HEK293 (cell line): ENCODE data around the gene PLD3.

Experiments
- BCL11A ChIP-seq: fragments of 450-650 bp; formaldehyde crosslinking; IDR thresholded peaks from 2 replicates; pipeline ENCODE4 v1.5.1; 2016; ENCODE audit warnings: low read depth, missing biosample characterization, missing genetic modification characterization
- GLI4 ChIP-seq: fragments of 450-650 bp; formaldehyde crosslinking; IDR thresholded peaks from 2 replicates; pipeline ENCODE4 v1.5.1; 2016; ENCODE audit warnings: missing biosample characterization, missing genetic modification characterization
- RBAK ChIP-seq: fragments of 450-650 bp; formaldehyde crosslinking; IDR thresholded peaks from 2 replicates; pipeline ENCODE4 v1.5.1; 2016; ENCODE audit warnings: missing biosample characterization, missing genetic modification characterization
- SCRT1 ChIP-seq: fragments of 450-650 bp; formaldehyde crosslinking; IDR thresholded peaks from 2 replicates; pipeline ENCODE4 v1.5.1; 2016; ENCODE audit warnings: missing biosample characterization, missing genetic modification characterization, borderline replicate concordance
- SP3 ChIP-seq: fragments of 450-650 bp; formaldehyde crosslinking; IDR thresholded peaks from 2 replicates; pipeline ENCODE4 v1.5.1; 2016; ENCODE audit warnings: missing biosample characterization, missing genetic modification characterization
- ZBTB20 ChIP-seq: fragments of 450-650 bp; formaldehyde crosslinking; IDR thresholded peaks from 2 replicates; pipeline ENCODE4 v1.5.1; 2016; ENCODE audit warnings: missing biosample characterization, missing genetic modification characterization
- ZNF169 ChIP-seq: fragments of 450-650 bp; formaldehyde crosslinking; IDR thresholded peaks from 2 replicates; pipeline ENCODE4 v1.5.1; 2016; ENCODE audit warnings: missing biosample characterization, missing genetic modification characterization
- ZNF202 ChIP-seq: fragments of 450-650 bp; formaldehyde crosslinking; IDR thresholded peaks from 2 replicates; pipeline ENCODE4 v1.5.1; 2016; ENCODE audit warnings: missing biosample characterization, missing genetic modification characterization, borderline replicate concordance
- ZNF514 ChIP-seq: fragments of 450-650 bp; formaldehyde crosslinking; IDR thresholded peaks from 2 replicates; pipeline ENCODE4 v1.5.1; 2016; ENCODE audit warnings: missing biosample characterization, missing genetic modification characterization
- ZNF560 ChIP-seq: fragments of 450-650 bp; formaldehyde crosslinking; IDR thresholded peaks from 2 replicates; pipeline ENCODE4 v1.5.1; 2017; ENCODE audit warnings: missing biosample characterization, missing genetic modification characterization, borderline replicate concordance
- ZNF571 ChIP-seq: fragments of 450-650 bp; formaldehyde crosslinking; IDR thresholded peaks from 2 replicates; pipeline ENCODE4 v1.5.0; 2017; ENCODE audit warnings: missing biosample characterization, missing genetic modification characterization
- ZNF670 ChIP-seq: fragments of 450-650 bp; formaldehyde crosslinking; IDR thresholded peaks from 2 replicates; pipeline ENCODE4 v1.5.1; 2016; ENCODE audit warnings: missing biosample characterization, missing genetic modification characterization, low read depth
- ZNF707 ChIP-seq: fragments of 450-650 bp; formaldehyde crosslinking; IDR thresholded peaks from 2 replicates; pipeline ENCODE4 v1.5.1; 2016; ENCODE audit warnings: missing biosample characterization, missing genetic modification characterization
- ZNF768 ChIP-seq: fragments of 450-650 bp; formaldehyde crosslinking; IDR thresholded peaks from 2 replicates; pipeline ENCODE4 v1.5.1; 2018; ENCODE audit warnings: missing biosample characterization, mild to moderate bottlenecking, missing genetic modification characterization
- ZNF785 ChIP-seq: fragments of 450-650 bp; formaldehyde crosslinking; IDR thresholded peaks from 2 replicates; pipeline ENCODE4 v1.5.1; 2016; ENCODE audit warnings: missing biosample characterization, missing genetic modification characterization
- ZSCAN16 ChIP-seq: fragments of 450-650 bp; formaldehyde crosslinking; IDR thresholded peaks from 2 replicates; pipeline ENCODE4 v1.5.1; 2016; ENCODE audit warnings: missing biosample characterization, missing genetic modification characterization
- TF ChIP-seq, protein P1 (sequence below): fragments of 450-650 bp; formaldehyde crosslinking; IDR thresholded peaks from 2 replicates; pipeline ENCODE4 v1.5.1; 2016; ENCODE audit warnings: missing biosample characterization, missing genetic modification characterization
- TF ChIP-seq, protein P2 (sequence below): fragments of 450-650 bp; formaldehyde crosslinking; IDR thresholded peaks from 2 replicates; pipeline ENCODE4 v1.5.1; 2016; ENCODE audit warnings: missing biosample characterization, missing genetic modification characterization
- TF ChIP-seq, protein P3 (sequence below): fragments of 450-650 bp; formaldehyde crosslinking; IDR thresholded peaks from 2 replicates; pipeline ENCODE4 v1.5.1; 2016; ENCODE audit warnings: missing biosample characterization, missing genetic modification characterization
- TF ChIP-seq, protein P4 (sequence below): fragments of 450-650 bp; formaldehyde crosslinking; IDR thresholded peaks from 2 replicates; pipeline ENCODE4 v1.5.1; 2017; ENCODE audit warnings: missing biosample characterization, missing genetic modification characterization

The PLD3 gene

DNA sequence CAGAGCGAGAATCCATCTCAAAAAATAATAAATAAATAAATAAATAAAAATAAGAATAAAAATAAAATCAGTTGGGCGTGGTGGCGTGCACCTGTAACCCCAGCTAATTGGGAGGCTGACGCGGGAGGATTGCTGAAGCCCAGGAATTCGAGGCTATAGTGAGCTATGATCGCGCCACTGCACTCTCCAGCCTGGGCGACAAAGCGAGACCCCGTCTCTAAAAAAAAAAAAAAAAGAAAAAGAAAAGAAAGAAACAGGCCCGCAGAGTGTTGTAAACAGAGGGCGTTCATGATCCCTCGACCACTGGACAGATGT lies 71.9 kb downstream of the PLD3 start (continued):
- TF ChIP-seq ZNF785 (tag by site-specific recombination) (0 out of 2 replicates have a peak, but pooled peaks have one; percentile 83), ZNF707 (tag by site-specific recombination) (no peak), ZNF202 (no peak), ZBTB20 (tag by site-specific recombination) (no peak), BCL11A (tag by site-specific recombination) (peak; percentile 96; the same call in 1 of the 2 replicates), ZNF670 (tag by site-specific recombination) (no peak), ZNF169 (no peak), SCRT1 (tag by site-specific recombination) (peak; percentile 65; the same call in 1 of the 2 replicates), ZSCAN16 (tag by site-specific recombination) (no peak), RBAK (tag by site-specific recombination) (peak; percentile 67; the same call in 1 of the 2 replicates), ZNF514 (tag by site-specific recombination) (no peak), ZNF571 (no peak), ZNF560 (tag by site-specific recombination) (0 out of 2 replicates have a peak, but pooled peaks have one; percentile 18), SP3 (tag by site-specific recombination) (no peak), GLI4 (no peak), ZNF768 (tag by site-specific recombination) (0 out of 2 replicates have a peak, but pooled peaks have one; percentile 8)
- TF ChIP-seq, protein P1, sequence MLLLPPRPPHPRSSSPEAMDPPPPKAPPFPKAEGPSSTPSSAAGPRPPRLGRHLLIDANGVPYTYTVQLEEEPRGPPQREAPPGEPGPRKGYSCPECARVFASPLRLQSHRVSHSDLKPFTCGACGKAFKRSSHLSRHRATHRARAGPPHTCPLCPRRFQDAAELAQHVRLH (tag by site-specific recombination): peak; percentile 88
- TF ChIP-seq, protein P2, sequence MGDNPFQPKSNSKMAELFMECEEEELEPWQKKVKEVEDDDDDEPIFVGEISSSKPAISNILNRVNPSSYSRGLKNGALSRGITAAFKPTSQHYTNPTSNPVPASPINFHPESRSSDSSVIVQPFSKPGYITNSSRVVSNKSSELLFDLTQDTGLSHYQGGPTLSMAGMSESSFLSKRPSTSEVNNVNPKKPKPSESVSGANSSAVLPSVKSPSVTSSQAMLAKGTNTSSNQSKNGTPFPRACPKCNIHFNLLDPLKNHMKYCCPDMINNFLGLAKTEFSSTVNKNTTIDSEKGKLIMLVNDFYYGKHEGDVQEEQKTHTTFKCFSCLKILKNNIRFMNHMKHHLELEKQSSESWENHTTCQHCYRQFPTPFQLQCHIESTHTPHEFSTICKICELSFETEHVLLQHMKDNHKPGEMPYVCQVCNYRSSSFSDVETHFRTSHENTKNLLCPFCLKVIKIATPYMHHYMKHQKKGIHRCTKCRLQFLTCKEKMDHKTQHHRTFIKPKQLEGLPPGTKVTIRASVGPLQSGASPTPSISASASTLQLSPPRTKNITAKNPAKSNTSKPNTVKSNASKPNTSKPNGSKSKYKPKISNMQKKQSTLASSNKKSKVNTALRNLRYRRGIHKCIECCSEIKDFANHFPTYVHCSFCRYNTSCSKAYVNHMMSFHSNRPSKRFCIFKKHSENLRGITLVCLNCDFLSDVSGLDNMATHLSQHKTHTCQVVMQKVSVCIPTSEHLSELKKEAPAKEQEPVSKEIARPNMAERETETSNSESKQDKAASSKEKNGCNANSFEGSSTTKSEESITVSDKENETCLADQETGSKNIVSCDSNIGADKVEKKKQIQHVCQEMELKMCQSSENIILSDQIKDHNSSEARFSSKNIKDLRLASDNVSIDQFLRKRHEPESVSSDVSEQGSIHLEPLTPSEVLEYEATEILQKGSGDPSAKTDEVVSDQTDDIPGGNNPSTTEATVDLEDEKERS (tag by site-specific recombination): peak; percentile 97
- TF ChIP-seq, protein P3, sequence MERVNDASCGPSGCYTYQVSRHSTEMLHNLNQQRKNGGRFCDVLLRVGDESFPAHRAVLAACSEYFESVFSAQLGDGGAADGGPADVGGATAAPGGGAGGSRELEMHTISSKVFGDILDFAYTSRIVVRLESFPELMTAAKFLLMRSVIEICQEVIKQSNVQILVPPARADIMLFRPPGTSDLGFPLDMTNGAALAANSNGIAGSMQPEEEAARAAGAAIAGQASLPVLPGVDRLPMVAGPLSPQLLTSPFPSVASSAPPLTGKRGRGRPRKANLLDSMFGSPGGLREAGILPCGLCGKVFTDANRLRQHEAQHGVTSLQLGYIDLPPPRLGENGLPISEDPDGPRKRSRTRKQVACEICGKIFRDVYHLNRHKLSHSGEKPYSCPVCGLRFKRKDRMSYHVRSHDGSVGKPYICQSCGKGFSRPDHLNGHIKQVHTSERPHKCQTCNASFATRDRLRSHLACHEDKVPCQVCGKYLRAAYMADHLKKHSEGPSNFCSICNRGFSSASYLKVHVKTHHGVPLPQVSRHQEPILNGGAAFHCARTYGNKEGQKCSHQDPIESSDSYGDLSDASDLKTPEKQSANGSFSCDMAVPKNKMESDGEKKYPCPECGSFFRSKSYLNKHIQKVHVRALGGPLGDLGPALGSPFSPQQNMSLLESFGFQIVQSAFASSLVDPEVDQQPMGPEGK (tag by site-specific recombination): no peak
- TF ChIP-seq, protein P4, sequence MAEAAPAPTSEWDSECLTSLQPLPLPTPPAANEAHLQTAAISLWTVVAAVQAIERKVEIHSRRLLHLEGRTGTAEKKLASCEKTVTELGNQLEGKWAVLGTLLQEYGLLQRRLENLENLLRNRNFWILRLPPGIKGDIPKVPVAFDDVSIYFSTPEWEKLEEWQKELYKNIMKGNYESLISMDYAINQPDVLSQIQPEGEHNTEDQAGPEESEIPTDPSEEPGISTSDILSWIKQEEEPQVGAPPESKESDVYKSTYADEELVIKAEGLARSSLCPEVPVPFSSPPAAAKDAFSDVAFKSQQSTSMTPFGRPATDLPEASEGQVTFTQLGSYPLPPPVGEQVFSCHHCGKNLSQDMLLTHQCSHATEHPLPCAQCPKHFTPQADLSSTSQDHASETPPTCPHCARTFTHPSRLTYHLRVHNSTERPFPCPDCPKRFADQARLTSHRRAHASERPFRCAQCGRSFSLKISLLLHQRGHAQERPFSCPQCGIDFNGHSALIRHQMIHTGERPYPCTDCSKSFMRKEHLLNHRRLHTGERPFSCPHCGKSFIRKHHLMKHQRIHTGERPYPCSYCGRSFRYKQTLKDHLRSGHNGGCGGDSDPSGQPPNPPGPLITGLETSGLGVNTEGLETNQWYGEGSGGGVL (tag by site-specific recombination): no peak
- TF ChIP-seq, all 188 proteins: peak for 16
